ENCODE data around the gene MYCN. TPM values are rescaled to one million over a fixed set of nuclear protein-coding genes. Genes with fewer than 3 reads are reported as not detected.

MYCN gene
- polyA plus RNA-seq, 1 experiment = not detected

- DNase-seq (ENCODE audit: low read depth, low spot score) = no peak
- POLR2A ChIA-PET = no interaction called here
- no peaks in the 10 kb centered on the region for H3K27me3 ChIP-seq (ENCODE audit: control insufficient read depth, insufficient read depth, low read length)
- no peak overlapping the region for H3K4me3 ChIP-seq (ENCODE audit: low read depth, low read length)
- H3K27ac ChIP-seq (ENCODE audit: low read depth, low read length) = no peak overlapping the region
- H3K9me3 ChIP-seq (ENCODE audit: control insufficient read depth, insufficient read depth, low read length) = peaks cover 44% of the 10 kb centered on the region
- TF ChIP-seq CTCF (IDR thresholded peaks at IDR 0.05; ENCODE audit: low read depth, low read length) = no peak
- CTCF ChIA-PET = interaction anchor here (0.7 kb wide), 1 partner anchor 639 kb away, joined by 4 read pairs; no protein-coding TSS in a partner anchor
Measured at GRCh38 chr2:15970701-15971100, 30.4 kb downstream of the MYCN start.

GRCh38 chr2:15971351-15971750 lies 31.0 kb downstream of the MYCN start:
- no peak for DNase-seq (ENCODE audit: low read depth, low spot score)
- no peak for TF ChIP-seq CTCF (IDR thresholded peaks at IDR 0.05; ENCODE audit: low read depth, low read length)
- H3K9me3 ChIP-seq (ENCODE audit: control insufficient read depth, insufficient read depth, low read length) = peaks cover 44% of the 10 kb centered on the region
- no peak overlapping the region for H3K4me3 ChIP-seq (ENCODE audit: low read depth, low read length)
- no peaks in the 10 kb centered on the region for H3K27me3 ChIP-seq (ENCODE audit: control insufficient read depth, insufficient read depth, low read length)
- H3K27ac ChIP-seq (ENCODE audit: low read depth, low read length) = no peak overlapping the region
- ChIA-PET CTCF (no interaction called here), POLR2A (no interaction called here)

- ChIA-PET CTCF (no interaction called here), POLR2A (no interaction called here)
- Histone ChIP-seq H3K27me3 (ENCODE audit: control insufficient read depth, insufficient read depth, low read length) (no peaks in the 10 kb centered on the region), H3K4me3 (ENCODE audit: low read depth, low read length) (no peak overlapping the region), H3K9me3 (ENCODE audit: control insufficient read depth, insufficient read depth, low read length) (peaks cover 47% of the 10 kb centered on the region), H3K27ac (ENCODE audit: low read depth, low read length) (no peak overlapping the region)
- TF ChIP-seq CTCF (IDR thresholded peaks at IDR 0.05; ENCODE audit: low read depth, low read length) = no peak
- DNase-seq (ENCODE audit: low read depth, low spot score) = no peak
Measured at GRCh38 chr2:15971831-15972522, 31.6 kb downstream of the MYCN start.

- ChIA-PET CTCF (no interaction called here), POLR2A (no interaction called here)
- TF ChIP-seq CTCF (IDR thresholded peaks at IDR 0.05; ENCODE audit: low read depth, low read length) = no peak
- H3K4me3 ChIP-seq (ENCODE audit: low read depth, low read length) = no peak overlapping the region
- no peaks in the 10 kb centered on the region for H3K27me3 ChIP-seq (ENCODE audit: control insufficient read depth, insufficient read depth, low read length)
- peaks cover 38% of the 10 kb centered on the region for H3K9me3 ChIP-seq (ENCODE audit: control insufficient read depth, insufficient read depth, low read length)
- DNase-seq (ENCODE audit: low read depth, low spot score) = no peak
- H3K27ac ChIP-seq (ENCODE audit: low read depth, low read length) = no peak overlapping the region
Measured at GRCh38 chr2:15973481-15974401, 33.4 kb downstream of the MYCN start.
